Heart left ventricle (tissue), 16 donors: ENCODE data around the gene UROC1. TPM values are rescaled to one million over a fixed set of nuclear protein-coding genes. Genes with fewer than 3 reads are reported as not detected.
A peak's percentile ranks its signal among the peaks of the same experiment; 100 is the strongest.

Experiments
- ATAC-seq, 4 donors: fragments of 200-7000 bp; cut with Tn5 transposase; one replicate each; pipeline ENCODE4 v1.9.1; 2020 to 2022; ENCODE audit warnings: moderate library complexity in 4 of 4, mild to moderate bottlenecking in 3 of 4, moderate number of reproducible peaks in 1 of 4
- DNase-seq, 5 donors: peaks; one replicate each; pipeline ENCODE4 v3.0.0-alpha.2; 2020
- H3K27ac ChIP-seq, 12 donors: fragments of 200-600 bp; sonication (generic) in 4 of 12; one replicate each; pipeline versions ENCODE4 v1.5.0 to v1.8.0; 2016 to 2022; ENCODE audit warnings: mild to moderate bottlenecking in 2 of 12
- H3K27me3 ChIP-seq, 9 donors: fragments of 200-600 bp; sonication (generic) in 2 of 9; one replicate each; pipeline versions ENCODE4 v1.5.1 to v1.8.0; 2016 to 2022; ENCODE audit warnings: mild to moderate bottlenecking in 3 of 9
- H3K36me3 ChIP-seq, 9 donors: fragments of 200-600 bp; sonication (generic) in 2 of 9; one replicate each; pipeline versions ENCODE4 v1.5.0 to v1.8.0; 2018 to 2022; ENCODE audit warnings: mild to moderate bottlenecking in 2 of 9
- H3K4me1 ChIP-seq, 12 donors: fragments of 200-600 bp; sonication (generic) in 4 of 12; one replicate each; pipeline versions ENCODE4 v1.5.0 to v1.8.0; 2016 to 2022; ENCODE audit warnings: mild to moderate bottlenecking in 3 of 12
- H3K4me3 ChIP-seq, 12 donors: fragments of 200-600 bp; sonication (generic) in 4 of 12; one replicate each; pipeline versions ENCODE4 v1.5.0 to v1.8.0; 2017 to 2022; ENCODE audit warnings: mild to moderate bottlenecking in 9 of 12, moderate library complexity in 4 of 12
- H3K9me3 ChIP-seq, 12 donors: fragments of 200-600 bp; sonication (generic) in 4 of 12; one replicate each; pipeline versions ENCODE4 v1.5.0 to v1.8.0; 2016 to 2022; ENCODE audit warnings: mild to moderate bottlenecking in 1 of 12
- POLR2A ChIP-seq, 2 donors: fragments of 450-650 bp; IDR thresholded peaks; one replicate each; pipeline ENCODE4 v1.6.1; 2017; ENCODE audit warnings: antibody characterized with exemption in 2 of 2, mild to moderate bottlenecking in 2 of 2, moderate library complexity in 2 of 2
- whole genome bisulfite sequencing, 4 donors: extraction: QIAGEN DNeasy Blood & Tissue Kit in 2 of 4; methylation state at CpG; one replicate each; pipeline versions ENCODE4 v1.1.5 to v1.1.7; 2013 to 2018; 5-methylcytosine and 5-hydroxymethylcytosine counted together
- intact Hi-C, 10 donors: fragments of 100-400 bp; cut with DNase I; formaldehyde crosslinking; loops; one replicate each; pipeline versions ENCODE4 v1.11.1 to v1.14.2; 2022
- polyA plus RNA-seq, 2 donors: library from polyadenylated mRNA; stranded (reverse); fragments of 200-250 nt; gene quantifications; one replicate each; pipeline ENCODE4 v1.2.3, GENCODE V29; 2013
- total RNA-seq, 9 donors: library from RNA; depleted of rRNA in 2 of 9; stranded (reverse); fragments of >200 nt in 2 of 9; fragmentation: NEBNext Ultra II Directional in 3 of 9; extraction: Animal tissue kit (Norgen Biotek cat#: 25700) in 3 of 9; gene quantifications; one replicate each; pipeline versions ENCODE4 v1.1.0 to v1.2.4, GENCODE V29; 2016 to 2023
- TF ChIP-seq, protein P1 (sequence below), 12 donors: fragments of 200-600 bp; sonication (generic) in 4 of 12; IDR thresholded peaks; one replicate each; pipeline versions ENCODE4 v1.5.0 to v1.8.0; 2018 to 2022; ENCODE audit warnings: antibody characterized with exemption in 12 of 12, mild to moderate bottlenecking in 5 of 12
- donor health status: ischemic (EF 13 %, LVEDD 7.1; RV severe dilation, severe dysfunction).
- donor health status: healthy with polysubstance abuse.
- donor health status: DM: no; HTN: yes; CAD: no.
- donor health status: DM: no; HTN: no; CAD: no.
- donor health status: ischemic (EF 25% LVEDD 6.9; RV normal size, moderate dysfunction).
- donor health status: ischemic (EF 25% LVEDD 5.7; RV mildly dilated, moderate dysfunction).
- donor health status: healthy.
- donor health status: DM: yes; HTN: yes; CAD: no.
- donor health status: ischemic (EF 35%, LVEDD 5.7; RV mildly dilated, moderate dysfunction).
- donor health status: nonischemic (EF 11% LVEDD 7.7; RV severe dilation, severe dysfunction).
- donor health status: DM: yes; HTN: yes; CAD: no.
- donor health status: PGD.
- donor health status: ischemic (EF 29% LVEDD 5.4; RV normal size, mild dysfunction).
- donor health status: nonischemic (EF 23%, LVEDD 6.1; RV moderate dilation, normal function).

Gene UROC1
- total and polyA plus RNA-seq, 11 donors = not detected

DNA sequence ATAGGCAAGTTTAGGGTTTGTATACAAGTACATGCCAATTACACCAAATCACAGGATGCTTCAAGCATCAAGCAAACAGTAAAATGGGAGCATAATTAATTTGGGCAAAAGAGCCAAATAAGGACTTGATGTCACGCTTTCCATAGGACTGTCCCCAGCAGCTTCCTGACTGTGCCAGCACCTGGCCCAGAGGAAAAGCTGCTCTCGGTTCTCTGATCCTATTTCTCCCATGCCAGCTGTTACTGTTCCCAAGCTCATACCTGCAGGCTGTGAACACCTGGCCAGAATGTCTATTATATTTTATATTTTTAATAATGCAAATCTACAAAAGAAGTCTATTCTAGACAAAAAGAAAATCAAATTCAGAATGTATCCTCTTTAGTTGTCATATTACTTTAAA lies 54.1 kb downstream of the UROC1 start:
- WGBS, 4 donors = 91 to 97% (median 96%) methylated on average over 2 of the region's 2 CpGs

DNA sequence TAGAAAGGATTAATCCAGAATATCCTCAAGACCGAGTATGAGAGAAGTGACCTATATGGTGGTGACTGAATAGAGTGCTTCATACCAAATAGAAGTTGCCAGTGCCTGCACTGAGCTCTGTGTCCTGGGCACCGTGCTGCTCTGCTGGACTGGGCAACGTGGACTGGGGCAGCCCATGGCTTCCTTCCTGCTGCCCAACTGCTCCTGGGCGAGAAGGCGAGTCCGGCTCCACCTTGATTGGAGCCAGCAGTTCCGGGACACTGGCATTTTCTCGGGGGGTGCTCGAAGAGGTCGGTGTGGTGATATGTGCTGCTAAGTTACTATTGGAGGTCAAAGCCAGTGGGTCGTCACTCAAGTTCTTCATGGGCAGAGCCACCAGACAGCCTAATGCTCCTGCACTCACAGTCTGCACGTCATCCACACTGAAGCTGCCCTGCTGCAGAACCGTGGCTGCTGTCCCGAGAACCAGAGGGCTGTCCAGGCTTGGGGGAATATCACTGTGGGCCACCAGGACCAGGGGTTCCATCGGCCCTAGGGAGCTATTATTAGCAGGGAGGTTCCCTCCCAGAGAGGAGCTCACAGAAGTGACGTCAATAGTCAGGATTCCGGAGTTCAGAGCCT lies 56.0 kb downstream of the UROC1 start:
- TF ChIP-seq, protein P1, sequence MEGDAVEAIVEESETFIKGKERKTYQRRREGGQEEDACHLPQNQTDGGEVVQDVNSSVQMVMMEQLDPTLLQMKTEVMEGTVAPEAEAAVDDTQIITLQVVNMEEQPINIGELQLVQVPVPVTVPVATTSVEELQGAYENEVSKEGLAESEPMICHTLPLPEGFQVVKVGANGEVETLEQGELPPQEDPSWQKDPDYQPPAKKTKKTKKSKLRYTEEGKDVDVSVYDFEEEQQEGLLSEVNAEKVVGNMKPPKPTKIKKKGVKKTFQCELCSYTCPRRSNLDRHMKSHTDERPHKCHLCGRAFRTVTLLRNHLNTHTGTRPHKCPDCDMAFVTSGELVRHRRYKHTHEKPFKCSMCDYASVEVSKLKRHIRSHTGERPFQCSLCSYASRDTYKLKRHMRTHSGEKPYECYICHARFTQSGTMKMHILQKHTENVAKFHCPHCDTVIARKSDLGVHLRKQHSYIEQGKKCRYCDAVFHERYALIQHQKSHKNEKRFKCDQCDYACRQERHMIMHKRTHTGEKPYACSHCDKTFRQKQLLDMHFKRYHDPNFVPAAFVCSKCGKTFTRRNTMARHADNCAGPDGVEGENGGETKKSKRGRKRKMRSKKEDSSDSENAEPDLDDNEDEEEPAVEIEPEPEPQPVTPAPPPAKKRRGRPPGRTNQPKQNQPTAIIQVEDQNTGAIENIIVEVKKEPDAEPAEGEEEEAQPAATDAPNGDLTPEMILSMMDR (IDR thresholded peaks at IDR 0.05) = no peak
- no peak for TF ChIP-seq POLR2A (IDR thresholded peaks at IDR 0.05)
- DNase-seq (no peak), ATAC-seq (peak; percentile 47 to 75 (median 72))
- Histone ChIP-seq H3K9me3 (no peaks in the 10 kb centered on the region), H3K4me1 (peaks cover 0 to 28% (median 1%) of the 10 kb centered on the region in 12 donors), H3K4me3 (no peak overlapping the region), H3K36me3 (peaks cover 0 to 100% (median 99%) of the 10 kb centered on the region in 9 donors), H3K27ac (peak overlapping the region in 5 of 12 donors; percentile 2 to 48 (median 30)), H3K27me3 (no peaks in the 10 kb centered on the region)
- WGBS, 4 donors = 75 to 82% (median 77%) methylated on average over 14 to 17 of the region's 17 CpGs
- intact Hi-C loops = loop anchor here in 1 of 10 donors (10.0 kb wide), 1 partner anchor 67 kb away; the partner anchor contains the start of gene CFAP100

More for the DNA sequence above, 54.1 kb downstream of the UROC1 start:
- TF ChIP-seq POLR2A (IDR thresholded peaks at IDR 0.05) = no peak
- TF ChIP-seq, protein P1 (IDR thresholded peaks at IDR 0.05) = no peak
- DNase-seq (no peak), ATAC-seq (no peak)
- H3K27ac ChIP-seq = no peak overlapping the region
- no peaks in the 10 kb centered on the region for H3K9me3 ChIP-seq
- no peaks in the 10 kb centered on the region for H3K27me3 ChIP-seq
- no peak overlapping the region for H3K4me3 ChIP-seq
- peaks cover 0 to 41% (median 9%) of the 10 kb centered on the region in 12 donors for H3K4me1 ChIP-seq
- intact Hi-C loops = loop anchor here in 1 of 10 donors (10.0 kb wide), 1 partner anchor 69 kb away; the partner anchor contains the start of gene CFAP100
- peaks cover 0 to 100% (median 100%) of the 10 kb centered on the region in 9 donors for H3K36me3 ChIP-seq

DNA sequence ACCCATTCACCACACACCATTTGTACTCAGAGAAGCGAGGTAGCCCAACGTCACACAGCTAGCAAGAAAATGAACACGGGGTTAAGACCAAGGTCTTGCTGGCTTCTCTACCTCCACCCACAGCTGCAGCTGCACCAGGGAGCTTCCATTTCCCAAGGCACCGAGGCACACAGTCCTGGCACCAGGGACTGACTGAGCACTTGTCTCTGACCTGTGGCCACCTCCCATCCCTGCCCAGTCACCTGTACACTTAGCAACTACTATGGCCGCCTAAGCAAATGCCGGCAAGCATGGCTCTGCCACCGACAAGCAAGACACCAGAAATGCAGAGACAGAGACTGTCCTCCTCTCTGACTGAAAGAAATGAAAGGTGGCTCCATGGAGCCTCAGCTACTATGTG lies 57.2 kb downstream of the UROC1 start:
- peaks cover 0 to 32% (median 3%) of the 10 kb centered on the region in 12 donors for H3K4me1 ChIP-seq
- no peak for DNase-seq

DNA sequence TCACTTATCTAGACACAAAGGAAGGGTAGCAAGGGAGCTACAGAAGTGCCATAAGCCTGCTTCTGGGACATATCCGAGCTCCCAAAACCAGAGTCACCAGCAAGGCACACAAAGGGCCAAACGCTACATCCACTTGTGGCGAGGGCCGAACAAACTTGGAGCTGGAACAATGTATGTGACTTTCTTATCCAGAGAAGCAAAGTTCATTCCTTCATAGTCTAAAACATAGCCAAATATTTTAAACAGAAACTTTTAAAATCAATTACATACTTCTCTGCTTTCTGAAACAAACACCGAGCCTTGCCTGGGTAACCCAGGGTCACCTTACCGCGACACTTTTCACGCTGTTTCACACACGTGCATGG lies 57.8 kb downstream of the UROC1 start:
- no peak overlapping the region for H3K4me3 ChIP-seq
- DNase-seq = no peak

More for the DNA sequence above, 57.2 kb downstream of the UROC1 start:
- Histone ChIP-seq H3K27ac (no peak overlapping the region), H3K9me3 (no peaks in the 10 kb centered on the region), H3K4me3 (no peak overlapping the region), H3K36me3 (peaks cover 0 to 100% (median 94%) of the 10 kb centered on the region in 9 donors), H3K27me3 (no peaks in the 10 kb centered on the region)
- ATAC-seq = no peak
- WGBS, 4 donors = 76 to 90% (median 85%) methylated on average over 7 of the region's 7 CpGs
- TF ChIP-seq, protein P1 (IDR thresholded peaks at IDR 0.05) = no peak
- no peak for TF ChIP-seq POLR2A (IDR thresholded peaks at IDR 0.05)
- intact Hi-C loops = loop anchor here in 1 of 10 donors (10.0 kb wide), 1 partner anchor 66 kb away; the partner anchor contains the start of gene CFAP100

More for the DNA sequence above, 57.8 kb downstream of the UROC1 start:
- TF ChIP-seq POLR2A (IDR thresholded peaks at IDR 0.05) = no peak
- TF ChIP-seq, protein P1 (IDR thresholded peaks at IDR 0.05) = no peak
- no peak for ATAC-seq
- H3K27ac ChIP-seq = no peak overlapping the region
- H3K9me3 ChIP-seq = no peaks in the 10 kb centered on the region
- WGBS, 4 donors = 86 to 92% (median 88%) methylated on average over 9 of the region's 9 CpGs
- H3K36me3 ChIP-seq = peaks cover 0 to 100% (median 88%) of the 10 kb centered on the region in 9 donors
- no peaks in the 10 kb centered on the region for H3K27me3 ChIP-seq
- intact Hi-C loops = loop anchor here in 1 of 10 donors (10.0 kb wide), 1 partner anchor 65 kb away; the partner anchor contains the start of gene CFAP100
- H3K4me1 ChIP-seq = peaks cover 0 to 32% (median 2%) of the 10 kb centered on the region in 12 donors
